Lung microvascular endothelial cell (primary cell): ENCODE measurements around the gene MICALL2. TPM values are rescaled to one million over a fixed set of nuclear protein-coding genes. Genes with fewer than 3 reads are reported as not detected.
A peak's percentile ranks its signal among the peaks of the same experiment; 100 is the strongest.

ENCODE experiments used
- DNase-seq, 2 donors: peaks; one replicate each; pipeline versions ENCODE4 v3.0.0 to v3.0.0-alpha.2; 2010; ENCODE audit warnings: low read depth in 2 of 2
- total RNA-seq: library from RNA; depleted of rRNA; stranded (reverse); fragments of >200 nt; gene quantifications from 2 replicates; pipeline ENCODE4 v1.2.1, GENCODE V29; 2014

Gene MICALL2
- total RNA-seq, 1 donor from 2014 or later = 8.9 TPM

GRCh38 chr7:1493129-1493528 lies 33.9 kb upstream of the MICALL2 start:
- DNase-seq = no peak

GRCh38 chr7:1492640-1493039 lies 33.4 kb upstream of the MICALL2 start:
- no peak for DNase-seq

- DNase-seq = no peak
Measured at GRCh38 chr7:1492221-1492620, 33.0 kb upstream of the MICALL2 start.

- no peak for DNase-seq
Measured at GRCh38 chr7:1490837-1491236, 31.6 kb upstream of the MICALL2 start.

- DNase-seq = no peak
Measured at GRCh38 chr7:1489336-1489735, 30.1 kb upstream of the MICALL2 start.

- DNase-seq = no peak
Measured at GRCh38 chr7:1488016-1488415, 28.7 kb upstream of the MICALL2 start.

- no peak for DNase-seq
Measured at GRCh38 chr7:1487466-1487865, 28.2 kb upstream of the MICALL2 start.

- DNase-seq = no peak
Measured at GRCh38 chr7:1486571-1486970, 27.3 kb upstream of the MICALL2 start.

- DNase-seq = no peak
Measured at GRCh38 chr7:1485156-1485555, 25.9 kb upstream of the MICALL2 start.

- no peak for DNase-seq
Measured at GRCh38 chr7:1484569-1484968, 25.3 kb upstream of the MICALL2 start.

- DNase-seq = no peak
Measured at GRCh38 chr7:1483536-1484505, 24.6 kb upstream of the MICALL2 start.

- DNase-seq = no peak
Measured at GRCh38 chr7:1483079-1483478, 23.8 kb upstream of the MICALL2 start.

GRCh38 chr7:1481300-1481699 lies 22.0 kb upstream of the MICALL2 start:
- DNase-seq = no peak

GRCh38 chr7:1480670-1481069 lies 21.4 kb upstream of the MICALL2 start:
- DNase-seq = no peak

- DNase-seq = no peak
Measured at GRCh38 chr7:1479287-1479686, 20.0 kb upstream of the MICALL2 start.

- no peak for DNase-seq
Measured at GRCh38 chr7:1478480-1478879, 19.2 kb upstream of the MICALL2 start.

GRCh38 chr7:1476859-1477258 lies 17.6 kb upstream of the MICALL2 start:
- DNase-seq = no peak

- no peak for DNase-seq
Measured at GRCh38 chr7:1475991-1476390, 16.7 kb upstream of the MICALL2 start.

- no peak for DNase-seq
Measured at GRCh38 chr7:1475393-1475792, 16.1 kb upstream of the MICALL2 start.

GRCh38 chr7:1474736-1475135 lies 15.5 kb upstream of the MICALL2 start:
- DNase-seq = peak; percentile 25 to 50

- peak; percentile 86 to 92 for DNase-seq
Measured at GRCh38 chr7:1473864-1474512, 14.7 kb upstream of the MICALL2 start.

GRCh38 chr7:1470901-1471300 lies 11.6 kb upstream of the MICALL2 start:
- DNase-seq = no peak
